Liver (tissue), 9 donors: ENCODE results near the gene HHIPL1. TPM values are rescaled to one million over a fixed set of nuclear protein-coding genes. Genes with fewer than 3 reads are reported as not detected.

ENCODE experiments used
- DNase-seq: peaks from one replicate; pipeline ENCODE4 v3.0.0-alpha.2; 2017; ENCODE audit warnings: low spot score
- H3K27ac ChIP-seq, 2 donors: one replicate each; pipeline ENCODE4 v1.7.0; 2013; ENCODE audit warnings: inconsistent platforms in 2 of 2, low read length in 2 of 2, control low read depth in 1 of 2, low read depth in 1 of 2, mild to moderate bottlenecking in 1 of 2
- H3K27me3 ChIP-seq, 4 donors: one replicate each; pipeline versions ENCODE4 v1.6.1 to v1.7.0; 2013; ENCODE audit warnings: low read length in 3 of 4, inconsistent platforms in 1 of 4, mild to moderate bottlenecking in 1 of 4, moderate library complexity in 1 of 4; ENCODE audit not compliant: control insufficient read depth in 4 of 4, insufficient read depth in 4 of 4
- H3K36me3 ChIP-seq, 4 donors: one replicate each; pipeline versions ENCODE4 v1.6.1 to v1.7.0; 2013; ENCODE audit warnings: low read length in 3 of 4, mild to moderate bottlenecking in 3 of 4, low read depth in 1 of 4, moderate library complexity in 1 of 4; ENCODE audit not compliant: control insufficient read depth in 4 of 4, insufficient read depth in 3 of 4
- H3K4me1 ChIP-seq, 4 donors: one replicate each; pipeline versions ENCODE4 v1.6.1 to v1.7.0; 2013; ENCODE audit warnings: low read length in 3 of 4, mild to moderate bottlenecking in 3 of 4, moderate library complexity in 1 of 4; ENCODE audit not compliant: control insufficient read depth in 4 of 4, insufficient read depth in 4 of 4
- H3K4me3 ChIP-seq, 3 donors: one replicate each; pipeline versions ENCODE4 v1.6.1 to v1.7.0; 2013; ENCODE audit warnings: low read length in 3 of 3, control low read depth in 1 of 3, low read depth in 1 of 3, mild to moderate bottlenecking in 1 of 3
- H3K9ac ChIP-seq, 2 donors: one replicate each; pipeline ENCODE4 v1.7.0; 2013; ENCODE audit warnings: low read length in 2 of 2, mild to moderate bottlenecking in 2 of 2, moderate library complexity in 2 of 2, control low read depth in 1 of 2, low read depth in 1 of 2
- H3K9me3 ChIP-seq, 4 donors: one replicate each; pipeline versions ENCODE4 v1.6.1 to v1.7.0; 2013; ENCODE audit warnings: low read length in 3 of 4; ENCODE audit not compliant: control insufficient read depth in 4 of 4
- EGR1 ChIP-seq, 2 donors: IDR thresholded peaks; 2 replicates each; pipeline ENCODE4 v1.6.1; 2016 to 2018; ENCODE audit warnings: antibody characterized with exemption in 2 of 2, low read depth in 2 of 2
- FOXA1 ChIP-seq: IDR thresholded peaks from 2 replicates; pipeline ENCODE4 v1.6.1; 2016; ENCODE audit warnings: antibody characterized with exemption
- GABPA ChIP-seq, 2 donors: IDR thresholded peaks in 1 of 2; conservative IDR thresholded peaks in 1 of 2; 2 replicates each; pipeline ENCODE4 v1.6.1; 2016; ENCODE audit warnings: antibody characterized with exemption in 2 of 2, mild to moderate bottlenecking in 1 of 2, moderate library complexity in 1 of 2
- HNF4G ChIP-seq: IDR thresholded peaks from 2 replicates; pipeline ENCODE4 v1.6.1; 2016; ENCODE audit warnings: antibody characterized with exemption
- NR2F2 ChIP-seq: IDR thresholded peaks from 2 replicates; pipeline ENCODE4 v1.6.1; 2016; ENCODE audit warnings: antibody characterized with exemption
- RAD21 ChIP-seq, 2 donors: IDR thresholded peaks; 2 replicates each; pipeline ENCODE4 v1.6.1; 2016; ENCODE audit warnings: antibody characterized with exemption in 2 of 2, mild to moderate bottlenecking in 2 of 2
- RXRA ChIP-seq, 2 donors: IDR thresholded peaks; 2 replicates each; pipeline ENCODE4 v1.6.1; 2017 to 2018; ENCODE audit warnings: antibody characterized with exemption in 2 of 2, mild to moderate bottlenecking in 1 of 2
- SP1 ChIP-seq: IDR thresholded peaks from 2 replicates; pipeline ENCODE4 v1.6.1; 2018; ENCODE audit warnings: antibody characterized with exemption, mild to moderate bottlenecking
- TAF1 ChIP-seq: conservative IDR thresholded peaks from 2 replicates; pipeline ENCODE4 v1.6.1; 2016; ENCODE audit warnings: antibody characterized with exemption, mild to moderate bottlenecking
- YY1 ChIP-seq: IDR thresholded peaks from 2 replicates; pipeline ENCODE4 v1.6.1; 2016; ENCODE audit warnings: antibody characterized with exemption, mild to moderate bottlenecking
- ZBTB33 ChIP-seq: IDR thresholded peaks from 2 replicates; pipeline ENCODE4 v1.6.1; 2016; ENCODE audit warnings: antibody characterized with exemption
- WGBS: extraction: QIAGEN DNeasy Blood & Tissue Kit; methylation state at CpG from one replicate; pipeline ENCODE4 v1.1.7; 2013; 5-methylcytosine and 5-hydroxymethylcytosine counted together
- polyA plus RNA-seq, 2 donors: library from polyadenylated mRNA; stranded (reverse) in 1 of 2; unstranded in 1 of 2; fragments of 200-250 nt in 1 of 2; fragments of >200 nt in 1 of 2; fragmentation: Nextera tagmentation in 1 of 2; extraction: Ambion mirVana in 1 of 2; gene quantifications; one replicate each; pipeline versions ENCODE4 v1.2.1 to v1.2.3, GENCODE V29; 2013 to 2015
- total RNA-seq, 2 donors: library from RNA; depleted of rRNA; stranded (reverse); fragments of >200 nt; gene quantifications; one replicate each; pipeline ENCODE4 v1.2.3, GENCODE V29; 2014
- TF ChIP-seq, protein P1 (sequence below): IDR thresholded peaks from 2 replicates; pipeline ENCODE4 v1.6.1; 2016; ENCODE audit warnings: antibody characterized with exemption
- TF ChIP-seq, protein P2 (sequence below): IDR thresholded peaks from 2 replicates; pipeline ENCODE4 v1.6.1; 2016; ENCODE audit warnings: antibody characterized with exemption, mild to moderate bottlenecking
- TF ChIP-seq, protein P3 (sequence below): fragments of 150-350 bp; IDR thresholded peaks from 2 replicates; pipeline ENCODE4 v1.5.1; 2017; ENCODE audit warnings: improper control_type of control experiment, low read depth, low read length; ENCODE audit not compliant: missing input control
- TF ChIP-seq, protein P4 (sequence below): IDR thresholded peaks from 2 replicates; pipeline ENCODE4 v1.6.1; 2016; ENCODE audit warnings: antibody characterized with exemption
- donor health status: healthy.
- donor health status: healthy.
- donor health status: healthy.
- donor health status: healthy.
- donor health status: healthy.

The HHIPL1 gene
- total and polyA plus RNA-seq, 4 donors = 0.96 to 1.7 (median 1.0) TPM

DNA sequence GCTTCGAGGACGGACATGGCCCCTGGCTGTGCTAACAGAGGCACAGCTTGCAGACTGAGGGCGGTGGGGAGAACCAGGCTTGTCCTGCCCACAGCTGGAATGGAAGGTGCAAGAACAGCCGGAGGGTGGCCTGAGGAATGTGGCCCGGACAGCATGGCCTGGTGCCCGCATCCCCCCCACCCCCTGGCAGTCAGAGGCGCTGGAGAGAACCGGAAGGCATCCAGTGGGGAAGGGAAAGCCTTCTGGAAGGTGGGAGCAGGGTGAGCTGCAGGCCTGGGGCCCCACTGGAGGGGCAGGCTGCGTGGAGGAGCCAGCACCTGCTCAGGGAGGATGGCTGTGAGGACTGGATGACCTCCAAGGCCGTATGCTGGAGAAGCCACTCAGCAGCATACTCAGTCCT, 31.0 kb downstream of the HHIPL1 start:
- no peaks in the 10 kb centered on the region for H3K36me3 ChIP-seq

DNA sequence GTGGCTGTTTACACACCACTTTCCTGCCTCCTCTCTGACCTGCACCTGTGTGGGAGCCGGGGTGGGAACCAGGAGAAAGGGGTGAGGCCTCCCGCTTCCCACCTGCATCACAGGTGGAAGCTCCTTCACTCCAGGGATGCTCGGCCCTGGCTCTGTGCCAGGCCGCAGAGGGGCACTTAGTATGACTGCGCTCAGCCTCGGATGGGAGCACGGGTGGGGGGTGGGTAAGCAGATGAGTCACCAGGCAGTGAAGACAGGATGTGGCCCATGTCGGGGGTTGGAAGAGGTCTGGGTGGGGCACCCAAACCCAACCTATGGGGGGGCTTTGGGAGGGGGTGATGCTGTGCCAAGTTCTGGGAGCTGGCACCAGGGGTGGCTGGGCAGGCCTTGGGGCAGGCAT, 31.7 kb downstream of the HHIPL1 start:
- 71% methylated on average over 8 of the region's 8 CpGs for WGBS
- H3K9ac ChIP-seq = no peak overlapping the region
- peaks cover 0 to 15% (median 8%) of the 10 kb centered on the region in 4 donors for H3K4me1 ChIP-seq
- no peak for TF ChIP-seq RAD21 (IDR thresholded peaks at IDR 0.05)
- TF ChIP-seq, protein P1, sequence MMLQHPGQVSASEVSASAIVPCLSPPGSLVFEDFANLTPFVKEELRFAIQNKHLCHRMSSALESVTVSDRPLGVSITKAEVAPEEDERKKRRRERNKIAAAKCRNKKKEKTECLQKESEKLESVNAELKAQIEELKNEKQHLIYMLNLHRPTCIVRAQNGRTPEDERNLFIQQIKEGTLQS = no peak
- TF ChIP-seq, protein P2, sequence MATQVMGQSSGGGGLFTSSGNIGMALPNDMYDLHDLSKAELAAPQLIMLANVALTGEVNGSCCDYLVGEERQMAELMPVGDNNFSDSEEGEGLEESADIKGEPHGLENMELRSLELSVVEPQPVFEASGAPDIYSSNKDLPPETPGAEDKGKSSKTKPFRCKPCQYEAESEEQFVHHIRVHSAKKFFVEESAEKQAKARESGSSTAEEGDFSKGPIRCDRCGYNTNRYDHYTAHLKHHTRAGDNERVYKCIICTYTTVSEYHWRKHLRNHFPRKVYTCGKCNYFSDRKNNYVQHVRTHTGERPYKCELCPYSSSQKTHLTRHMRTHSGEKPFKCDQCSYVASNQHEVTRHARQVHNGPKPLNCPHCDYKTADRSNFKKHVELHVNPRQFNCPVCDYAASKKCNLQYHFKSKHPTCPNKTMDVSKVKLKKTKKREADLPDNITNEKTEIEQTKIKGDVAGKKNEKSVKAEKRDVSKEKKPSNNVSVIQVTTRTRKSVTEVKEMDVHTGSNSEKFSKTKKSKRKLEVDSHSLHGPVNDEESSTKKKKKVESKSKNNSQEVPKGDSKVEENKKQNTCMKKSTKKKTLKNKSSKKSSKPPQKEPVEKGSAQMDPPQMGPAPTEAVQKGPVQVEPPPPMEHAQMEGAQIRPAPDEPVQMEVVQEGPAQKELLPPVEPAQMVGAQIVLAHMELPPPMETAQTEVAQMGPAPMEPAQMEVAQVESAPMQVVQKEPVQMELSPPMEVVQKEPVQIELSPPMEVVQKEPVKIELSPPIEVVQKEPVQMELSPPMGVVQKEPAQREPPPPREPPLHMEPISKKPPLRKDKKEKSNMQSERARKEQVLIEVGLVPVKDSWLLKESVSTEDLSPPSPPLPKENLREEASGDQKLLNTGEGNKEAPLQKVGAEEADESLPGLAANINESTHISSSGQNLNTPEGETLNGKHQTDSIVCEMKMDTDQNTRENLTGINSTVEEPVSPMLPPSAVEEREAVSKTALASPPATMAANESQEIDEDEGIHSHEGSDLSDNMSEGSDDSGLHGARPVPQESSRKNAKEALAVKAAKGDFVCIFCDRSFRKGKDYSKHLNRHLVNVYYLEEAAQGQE = no peak
- no peak for TF ChIP-seq EGR1 (IDR thresholded peaks at IDR 0.05; ENCODE audit: low read depth in 2 of 2)
- no peak for TF ChIP-seq HNF4G
- TF ChIP-seq, protein P3, sequence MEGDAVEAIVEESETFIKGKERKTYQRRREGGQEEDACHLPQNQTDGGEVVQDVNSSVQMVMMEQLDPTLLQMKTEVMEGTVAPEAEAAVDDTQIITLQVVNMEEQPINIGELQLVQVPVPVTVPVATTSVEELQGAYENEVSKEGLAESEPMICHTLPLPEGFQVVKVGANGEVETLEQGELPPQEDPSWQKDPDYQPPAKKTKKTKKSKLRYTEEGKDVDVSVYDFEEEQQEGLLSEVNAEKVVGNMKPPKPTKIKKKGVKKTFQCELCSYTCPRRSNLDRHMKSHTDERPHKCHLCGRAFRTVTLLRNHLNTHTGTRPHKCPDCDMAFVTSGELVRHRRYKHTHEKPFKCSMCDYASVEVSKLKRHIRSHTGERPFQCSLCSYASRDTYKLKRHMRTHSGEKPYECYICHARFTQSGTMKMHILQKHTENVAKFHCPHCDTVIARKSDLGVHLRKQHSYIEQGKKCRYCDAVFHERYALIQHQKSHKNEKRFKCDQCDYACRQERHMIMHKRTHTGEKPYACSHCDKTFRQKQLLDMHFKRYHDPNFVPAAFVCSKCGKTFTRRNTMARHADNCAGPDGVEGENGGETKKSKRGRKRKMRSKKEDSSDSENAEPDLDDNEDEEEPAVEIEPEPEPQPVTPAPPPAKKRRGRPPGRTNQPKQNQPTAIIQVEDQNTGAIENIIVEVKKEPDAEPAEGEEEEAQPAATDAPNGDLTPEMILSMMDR = no peak
- TF ChIP-seq SP1 = no peak
- TF ChIP-seq ZBTB33 = no peak
- no peak for TF ChIP-seq NR2F2
- TF ChIP-seq RXRA (IDR thresholded peaks at IDR 0.05) = no peak
- TF ChIP-seq TAF1 = no peak
- TF ChIP-seq, protein P4, sequence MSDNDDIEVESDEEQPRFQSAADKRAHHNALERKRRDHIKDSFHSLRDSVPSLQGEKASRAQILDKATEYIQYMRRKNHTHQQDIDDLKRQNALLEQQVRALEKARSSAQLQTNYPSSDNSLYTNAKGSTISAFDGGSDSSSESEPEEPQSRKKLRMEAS = no peak
- no peak for TF ChIP-seq FOXA1
- no peak for TF ChIP-seq YY1
- no peak for TF ChIP-seq GABPA (IDR thresholded peaks at IDR 0.05 in 1 of 2, conservative IDR thresholded peaks at IDR 0.05 in 1 of 2)
- DNase-seq = no peak
- H3K4me3 ChIP-seq = no peak overlapping the region
- H3K9me3 ChIP-seq = peaks cover 0 to 7% (median 2%) of the 10 kb centered on the region in 4 donors
- no peaks in the 10 kb centered on the region for H3K27me3 ChIP-seq
- no peak overlapping the region for H3K27ac ChIP-seq
- H3K36me3 ChIP-seq = no peaks in the 10 kb centered on the region

More for the DNA sequence above, 31.0 kb downstream of the HHIPL1 start:
- 75% methylated on average over 10 of the region's 10 CpGs for WGBS
- Histone ChIP-seq H3K9me3 (peaks cover 0 to 7% (median 2%) of the 10 kb centered on the region in 4 donors), H3K9ac (no peak overlapping the region), H3K4me3 (no peak overlapping the region), H3K27me3 (no peaks in the 10 kb centered on the region), H3K4me1 (peaks cover 2 to 18% (median 13%) of the 10 kb centered on the region in 4 donors), H3K27ac (no peak overlapping the region)
- TF ChIP-seq RXRA (IDR thresholded peaks at IDR 0.05) = no peak
- no peak for DNase-seq
